Progenitor cell of endocrine pancreas (in vitro differentiated cells): Measurements from ENCODE around the gene PTBP1. TPM values are rescaled to one million over a fixed set of nuclear protein-coding genes. Genes with fewer than 3 reads are reported as not detected.
"Not testable (repeated sequence)": the region's sequence is repeated elsewhere in the genome, so short reads cannot be mapped to it uniquely, and the experiment has no call there.

Source experiments
- DNase-seq: peaks from one replicate; pipeline ENCODE4 v3.0.0; 2021; ENCODE audit warnings: low spot score; ENCODE audit not compliant: unreplicated experiment
- H3K27ac Mint-ChIP-seq: 2 replicates; pipeline ENCODE4 v1.8.0; 2021; ENCODE audit warnings: mild to moderate bottlenecking, moderate library complexity, mixed read lengths
- H3K27me3 Mint-ChIP-seq: 2 replicates; pipeline ENCODE4 v1.8.0; 2021; ENCODE audit warnings: mixed read lengths
- H3K36me3 Mint-ChIP-seq: 2 replicates; pipeline ENCODE4 v1.8.0; 2022; ENCODE audit warnings: mixed read lengths; ENCODE audit not compliant: insufficient read depth
- H3K4me1 Mint-ChIP-seq: 2 replicates; pipeline ENCODE4 v1.8.0; 2021; ENCODE audit warnings: low read depth, mixed read lengths
- H3K4me3 Mint-ChIP-seq: 2 replicates; pipeline ENCODE4 v1.8.0; 2021; ENCODE audit warnings: low read depth, mild to moderate bottlenecking, moderate library complexity, mixed read lengths
- H3K9me3 Mint-ChIP-seq: 2 replicates; pipeline ENCODE4 v1.8.0; 2021; ENCODE audit warnings: low read depth, mixed read lengths
- CTCF ChIP-seq: fragments of 200-600 bp; sonication (generic); IDR thresholded peaks from one replicate; pipeline ENCODE4 v1.5.0; 2021; ENCODE audit warnings: antibody characterized with exemption, mild to moderate bottlenecking; ENCODE audit not compliant: unreplicated experiment
- total RNA-seq: library from RNA; stranded (reverse); gene quantifications from 2 replicates; pipeline ENCODE4 v1.2.1, GENCODE V29; 2021

Gene PTBP1
- total RNA-seq, 1 donor from 2014 or later, result 500 TPM

- Mint-ChIP-seq H3K4me3 (no peak overlapping the region), H3K9me3 (no peaks in the 10 kb centered on the region), H3K4me1 (no peaks in the 10 kb centered on the region), H3K27ac (no peak overlapping the region), H3K27me3 (peaks cover 16% of the 10 kb centered on the region), H3K36me3 (no peaks in the 10 kb centered on the region)
- TF ChIP-seq CTCF, result no peak
- DNase-seq, result no peak
Observed at GRCh38 chr19:850221-850978, 53.1 kb downstream of the PTBP1 start.

GRCh38 chr19:850979-851335, 53.7 kb downstream of the PTBP1 start:
- Mint-ChIP-seq H3K36me3 (no peaks in the 10 kb centered on the region), H3K27me3 (peaks cover 11% of the 10 kb centered on the region), H3K27ac (no peak overlapping the region), H3K9me3 (no peaks in the 10 kb centered on the region), H3K4me3 (no peak overlapping the region), H3K4me1 (no peaks in the 10 kb centered on the region)
- no peak for TF ChIP-seq CTCF
- no peak for DNase-seq

- H3K4me3 Mint-ChIP-seq, result no peak within 1 kb of the TSS
- TF ChIP-seq CTCF, result no peak
- H3K9me3 Mint-ChIP-seq, result no peaks in the 10 kb centered on the region
- no peaks in the 10 kb centered on the region for H3K4me1 Mint-ChIP-seq
- peaks cover 3% of the 10 kb centered on the region for H3K27me3 Mint-ChIP-seq
- H3K27ac Mint-ChIP-seq, result no peak within 1 kb of the TSS
- no peak for DNase-seq
- H3K36me3 Mint-ChIP-seq, result no peaks in the 10 kb centered on the region
Observed at GRCh38 chr19:852136-853013, 55.1 kb downstream of the PTBP1 start, which contains the start of gene ELANE. Gene ELANE (plus strand): TSS chr19:852303. CDS start chr19:852329, 26 bp downstream.

GRCh38 chr19:853014-853585, 55.8 kb downstream of the PTBP1 start:
- no peak for TF ChIP-seq CTCF
- Mint-ChIP-seq H3K9me3 (no peaks in the 10 kb centered on the region), H3K27ac (no peak overlapping the region), H3K36me3 (no peaks in the 10 kb centered on the region), H3K4me3 (no peak overlapping the region), H3K27me3 (no peaks in the 10 kb centered on the region), H3K4me1 (no peaks in the 10 kb centered on the region)
- DNase-seq, result no peak

GRCh38 chr19:853614-854220, 56.5 kb downstream of the PTBP1 start:
- not testable (repeated sequence) for H3K9me3 Mint-ChIP-seq, H3K27me3 Mint-ChIP-seq, H3K36me3 Mint-ChIP-seq, H3K27ac Mint-ChIP-seq, DNase-seq, H3K4me3 Mint-ChIP-seq, H3K4me1 Mint-ChIP-seq
